ENCODE measurements around the gene BLID.

BLID gene

GRCh38 chr11:122104341-122104740, 11.7 kb downstream of the BLID start:
- DNase-seq (ENCODE audit: low read depth): no peak

- DNase-seq (ENCODE audit: low read depth): no peak
Observed at GRCh38 chr11:122103726-122104125, 12.3 kb downstream of the BLID start.

- DNase-seq (ENCODE audit: low read depth): no peak
Observed at GRCh38 chr11:122103321-122103720, 12.7 kb downstream of the BLID start.

- DNase-seq (ENCODE audit: low read depth): no peak
Observed at GRCh38 chr11:122102426-122102825, 13.6 kb downstream of the BLID start.

GRCh38 chr11:122101625-122102291, 14.3 kb downstream of the BLID start:
- DNase-seq (ENCODE audit: low read depth): no peak

GRCh38 chr11:122100756-122101080, 15.3 kb downstream of the BLID start:
- DNase-seq (ENCODE audit: low read depth): no peak

GRCh38 chr11:122100037-122100755, 15.8 kb downstream of the BLID start:
- DNase-seq (ENCODE audit: low read depth): no peak

GRCh38 chr11:122099374-122100036, 16.5 kb downstream of the BLID start:
- DNase-seq (ENCODE audit: low read depth): no peak

GRCh38 chr11:122098261-122098980, 17.6 kb downstream of the BLID start:
- no peak for DNase-seq (ENCODE audit: low read depth)

- no peak for DNase-seq (ENCODE audit: low read depth)
Observed at GRCh38 chr11:122097419-122098001, 18.5 kb downstream of the BLID start.

- DNase-seq (ENCODE audit: low read depth): no peak
Observed at GRCh38 chr11:122096272-122097112, 19.5 kb downstream of the BLID start.

- DNase-seq (ENCODE audit: low read depth): no peak
Observed at GRCh38 chr11:122095681-122096262, 20.2 kb downstream of the BLID start.

- DNase-seq (ENCODE audit: low read depth): no peak
Observed at GRCh38 chr11:122094836-122095235, 21.2 kb downstream of the BLID start.

- DNase-seq (ENCODE audit: low read depth): no peak
Observed at GRCh38 chr11:122093731-122094275, 22.2 kb downstream of the BLID start.

- DNase-seq (ENCODE audit: low read depth): no peak
Observed at GRCh38 chr11:122091835-122092234, 24.2 kb downstream of the BLID start.

- DNase-seq (ENCODE audit: low read depth): no peak
Observed at GRCh38 chr11:122089111-122089510, 26.9 kb downstream of the BLID start.

GRCh38 chr11:122085712-122086111, 30.3 kb downstream of the BLID start:
- no peak for DNase-seq (ENCODE audit: low read depth)

- peak; percentile 92 for DNase-seq (ENCODE audit: low read depth)
Observed at GRCh38 chr11:122085264-122085663, 30.8 kb downstream of the BLID start.

- DNase-seq (ENCODE audit: low read depth): no peak
Observed at GRCh38 chr11:122082205-122082604, 33.8 kb downstream of the BLID start.

- no peak for DNase-seq (ENCODE audit: low read depth)
Observed at GRCh38 chr11:122081073-122081472, 34.9 kb downstream of the BLID start.

- no peak for DNase-seq (ENCODE audit: low read depth)
Observed at GRCh38 chr11:122077459-122077858, 38.6 kb downstream of the BLID start.
